Esophagus squamous epithelium (tissue), 4 donors: ENCODE measurements around the gene MGMT.

Source experiments
- POLR2A ChIP-seq, 4 donors: fragments of 450-650 bp; IDR thresholded peaks; one replicate each; pipeline ENCODE4 v1.6.1; 2017; ENCODE audit warnings: antibody characterized with exemption in 4 of 4, mild to moderate bottlenecking in 4 of 4, moderate library complexity in 3 of 4
- TF ChIP-seq, protein P1 (sequence below), 6 experiments: fragments of 450-650 bp in 4 of 6; fragments of 200-600 bp in 2 of 6; sonication (generic) in 2 of 6; IDR thresholded peaks; one replicate each; pipeline ENCODE4 v1.5.1; 2016 to 2019; ENCODE audit warnings: antibody characterized with exemption in 6 of 6, mild to moderate bottlenecking in 4 of 6, moderate library complexity in 4 of 6

- TF ChIP-seq, protein P1, sequence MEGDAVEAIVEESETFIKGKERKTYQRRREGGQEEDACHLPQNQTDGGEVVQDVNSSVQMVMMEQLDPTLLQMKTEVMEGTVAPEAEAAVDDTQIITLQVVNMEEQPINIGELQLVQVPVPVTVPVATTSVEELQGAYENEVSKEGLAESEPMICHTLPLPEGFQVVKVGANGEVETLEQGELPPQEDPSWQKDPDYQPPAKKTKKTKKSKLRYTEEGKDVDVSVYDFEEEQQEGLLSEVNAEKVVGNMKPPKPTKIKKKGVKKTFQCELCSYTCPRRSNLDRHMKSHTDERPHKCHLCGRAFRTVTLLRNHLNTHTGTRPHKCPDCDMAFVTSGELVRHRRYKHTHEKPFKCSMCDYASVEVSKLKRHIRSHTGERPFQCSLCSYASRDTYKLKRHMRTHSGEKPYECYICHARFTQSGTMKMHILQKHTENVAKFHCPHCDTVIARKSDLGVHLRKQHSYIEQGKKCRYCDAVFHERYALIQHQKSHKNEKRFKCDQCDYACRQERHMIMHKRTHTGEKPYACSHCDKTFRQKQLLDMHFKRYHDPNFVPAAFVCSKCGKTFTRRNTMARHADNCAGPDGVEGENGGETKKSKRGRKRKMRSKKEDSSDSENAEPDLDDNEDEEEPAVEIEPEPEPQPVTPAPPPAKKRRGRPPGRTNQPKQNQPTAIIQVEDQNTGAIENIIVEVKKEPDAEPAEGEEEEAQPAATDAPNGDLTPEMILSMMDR (IDR thresholded peaks at IDR 0.05): no peak
- no peak for TF ChIP-seq POLR2A (IDR thresholded peaks at IDR 0.05)
These were observed 145.6 kb downstream of the MGMT start for GRCh38 chr10:129612481-129613109.
